GM18868 (cell line): ENCODE results near the gene SELENOP.
"Not testable (repeated sequence)": the region's sequence is repeated elsewhere in the genome, so short reads cannot be mapped to it uniquely, and the experiment has no call there.

Source experiments
- ATAC-seq: cut with Tn5 transposase; IDR thresholded peaks from one replicate; pipeline ENCODE4 v1.9.1; 2021; ENCODE audit warnings: mild to moderate bottlenecking, moderate library complexity; ENCODE audit not compliant: unreplicated experiment

SELENOP gene

GRCh38 chr5:42811591-42812446 lies at the start of gene SELENOP:
Gene SELENOP, minus strand, starts transcription at chr5:42811892. Its CDS starts 3,539 bp downstream, at chr5:42808353.
- ATAC-seq, result no peak

DNA sequence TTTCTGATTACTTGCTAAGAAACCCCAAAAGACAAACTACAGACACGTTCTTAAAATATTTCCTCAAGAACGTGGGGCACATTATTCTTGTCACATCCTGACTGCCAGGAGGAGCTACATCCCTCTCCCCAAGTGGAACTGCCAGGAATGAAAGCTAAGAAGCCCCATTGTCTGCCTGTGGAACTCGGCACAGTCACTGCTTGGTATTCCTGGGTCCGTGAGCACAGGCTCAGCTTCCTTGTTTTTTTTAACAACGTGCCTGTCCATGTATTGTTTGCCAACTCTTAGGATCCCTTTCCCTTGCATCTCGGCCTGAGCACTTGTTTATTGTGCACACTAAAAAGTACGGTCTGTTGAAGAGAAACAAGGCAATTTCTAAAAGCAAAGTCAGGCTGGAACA lies 47.0 kb upstream of the SELENOP start:
- no peak for ATAC-seq

GRCh38 chr5:42858031-42858643 lies 46.4 kb upstream of the SELENOP start:
- ATAC-seq, result no peak

DNA sequence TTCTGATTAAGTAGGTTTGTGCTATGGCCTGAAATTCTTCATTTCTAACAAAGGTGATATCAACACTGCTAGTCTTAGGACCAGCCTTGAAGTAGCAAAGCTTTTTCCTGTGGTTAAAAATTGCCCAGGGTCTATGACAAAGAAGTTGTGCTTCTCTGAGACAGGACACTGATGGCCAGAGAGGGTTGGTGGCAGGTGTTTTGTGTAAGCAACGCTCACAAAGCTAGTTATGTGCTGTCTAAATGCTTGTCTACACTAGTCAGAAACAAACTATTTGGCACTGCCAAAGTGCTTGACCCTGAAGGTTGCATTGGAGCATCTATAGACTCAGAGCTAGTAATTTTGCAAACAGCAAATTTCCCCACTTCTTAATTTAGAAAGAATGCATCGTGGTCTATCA lies 44.1 kb upstream of the SELENOP start:
- ATAC-seq, result no peak

GRCh38 chr5:42855386-42855785 lies 43.7 kb upstream of the SELENOP start:
- ATAC-seq, result no peak

GRCh38 chr5:42854795-42855194 lies 43.1 kb upstream of the SELENOP start:
- ATAC-seq, result peak; percentile 76

GRCh38 chr5:42852826-42853225 lies 41.1 kb upstream of the SELENOP start:
- ATAC-seq, result no peak

DNA sequence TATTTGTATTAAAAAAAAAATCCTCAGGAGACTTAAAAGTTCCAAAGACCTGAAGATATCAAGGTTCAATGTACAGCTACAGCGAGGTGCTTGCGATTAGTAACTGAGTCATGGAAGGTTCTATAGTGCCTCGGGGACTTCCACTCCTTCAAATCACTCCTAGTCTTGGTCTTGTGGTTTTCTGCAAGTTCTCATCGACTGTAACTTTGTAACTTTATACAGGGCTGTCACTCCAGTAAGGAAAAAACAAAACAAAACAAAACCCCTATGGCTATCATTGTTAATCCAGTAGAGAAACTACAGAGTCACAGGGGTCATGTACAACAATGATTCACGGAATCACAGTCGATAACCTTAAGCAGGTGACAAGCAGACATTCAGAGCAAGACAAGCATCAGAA lies 39.8 kb upstream of the SELENOP start:
- ATAC-seq, result no peak

GRCh38 chr5:42848545-42848944 lies 36.9 kb upstream of the SELENOP start:
- no peak for ATAC-seq

- ATAC-seq, result not testable (repeated sequence)
These were observed 32.7 kb upstream of the SELENOP start for GRCh38 chr5:42844408-42844807.

DNA sequence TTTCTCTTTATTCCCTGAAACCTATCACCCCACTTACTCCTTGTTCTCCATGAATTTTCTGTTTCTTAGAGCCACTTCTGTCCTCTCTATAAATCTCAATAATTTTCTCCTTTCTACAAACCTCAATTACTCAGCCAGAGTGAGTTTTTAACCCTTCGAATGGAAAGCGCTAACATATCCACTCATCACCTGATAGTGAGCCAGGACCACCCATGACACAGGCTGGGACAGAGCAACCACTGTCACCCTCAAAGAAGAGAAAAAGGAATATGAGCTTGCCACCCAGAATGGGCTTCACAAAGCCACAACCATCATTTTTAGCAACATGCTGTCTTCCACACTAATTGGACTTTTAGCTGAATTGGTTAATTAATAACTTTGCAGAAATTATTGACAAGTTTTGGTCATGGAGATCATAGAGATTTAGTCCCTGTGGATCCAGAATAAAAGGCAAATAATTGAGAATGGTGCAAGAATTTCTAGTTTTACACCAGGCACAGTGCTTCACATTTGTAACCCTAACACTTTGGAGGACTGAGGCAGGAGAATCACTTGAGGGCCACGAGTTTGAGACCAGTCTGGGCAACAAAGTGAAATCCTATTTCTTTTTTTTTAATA lies 32.1 kb upstream of the SELENOP start:
- no peak for ATAC-seq

GRCh38 chr5:42842921-42843641 lies 31.4 kb upstream of the SELENOP start:
- ATAC-seq, result no peak

DNA sequence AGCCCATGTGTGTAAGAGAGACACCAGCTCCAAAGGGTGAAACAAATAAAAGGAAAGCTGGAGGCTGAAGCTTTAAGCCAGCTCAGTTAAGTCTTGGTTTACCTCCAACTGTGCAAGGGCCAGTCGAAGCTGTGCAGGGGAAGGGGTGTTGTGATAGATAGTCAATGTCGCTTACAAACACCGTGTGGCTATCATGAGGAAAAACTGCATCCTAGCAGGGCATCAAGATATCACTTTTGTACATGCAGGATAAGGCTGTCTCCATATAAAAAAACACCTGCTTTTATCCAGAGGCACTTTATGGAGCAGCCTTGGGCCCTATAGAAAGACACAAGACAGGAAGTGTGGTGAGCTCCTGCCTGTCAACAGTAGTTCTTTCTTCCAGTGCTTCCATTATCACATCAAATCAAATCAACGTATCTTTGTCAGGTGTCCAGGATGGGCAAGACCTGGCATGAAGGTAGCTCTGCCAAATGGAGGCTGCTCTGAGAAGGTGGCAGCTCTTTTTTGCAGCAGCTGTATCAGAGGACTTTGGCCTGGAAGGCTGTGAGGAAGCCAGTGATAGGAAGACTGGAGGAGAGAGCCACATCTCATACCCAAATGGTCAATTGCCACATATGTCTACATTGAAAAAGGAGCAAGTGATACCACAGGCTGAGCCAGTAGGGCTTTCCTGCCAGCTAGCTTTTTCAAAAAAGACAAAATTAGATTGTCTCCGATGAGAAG lies 29.3 kb upstream of the SELENOP start:
- ATAC-seq, result no peak

DNA sequence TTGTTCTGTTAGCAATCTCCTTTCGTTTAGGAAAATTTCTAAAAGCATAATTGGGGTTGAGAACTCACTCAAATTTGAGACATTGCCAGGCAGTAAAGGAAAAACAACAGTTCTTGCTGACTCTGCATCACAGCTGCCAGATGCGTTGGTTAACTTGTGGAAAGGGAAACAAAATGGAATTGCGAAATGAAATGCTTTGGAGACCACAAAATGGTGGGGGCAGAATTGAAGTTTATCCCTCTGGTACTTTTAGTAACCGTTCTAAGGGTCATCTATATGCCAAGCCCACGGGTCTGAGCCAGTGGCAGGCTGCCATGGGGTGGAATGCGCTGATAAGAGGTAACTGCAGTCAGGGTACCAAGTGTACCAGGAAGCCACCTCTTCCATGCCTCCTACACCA lies 28.6 kb upstream of the SELENOP start:
- no peak for ATAC-seq

- no peak for ATAC-seq
These were observed 27.5 kb upstream of the SELENOP start for GRCh38 chr5:42839196-42839595.

- no peak for ATAC-seq
These were observed 25.9 kb upstream of the SELENOP start for GRCh38 chr5:42837601-42838000.

DNA sequence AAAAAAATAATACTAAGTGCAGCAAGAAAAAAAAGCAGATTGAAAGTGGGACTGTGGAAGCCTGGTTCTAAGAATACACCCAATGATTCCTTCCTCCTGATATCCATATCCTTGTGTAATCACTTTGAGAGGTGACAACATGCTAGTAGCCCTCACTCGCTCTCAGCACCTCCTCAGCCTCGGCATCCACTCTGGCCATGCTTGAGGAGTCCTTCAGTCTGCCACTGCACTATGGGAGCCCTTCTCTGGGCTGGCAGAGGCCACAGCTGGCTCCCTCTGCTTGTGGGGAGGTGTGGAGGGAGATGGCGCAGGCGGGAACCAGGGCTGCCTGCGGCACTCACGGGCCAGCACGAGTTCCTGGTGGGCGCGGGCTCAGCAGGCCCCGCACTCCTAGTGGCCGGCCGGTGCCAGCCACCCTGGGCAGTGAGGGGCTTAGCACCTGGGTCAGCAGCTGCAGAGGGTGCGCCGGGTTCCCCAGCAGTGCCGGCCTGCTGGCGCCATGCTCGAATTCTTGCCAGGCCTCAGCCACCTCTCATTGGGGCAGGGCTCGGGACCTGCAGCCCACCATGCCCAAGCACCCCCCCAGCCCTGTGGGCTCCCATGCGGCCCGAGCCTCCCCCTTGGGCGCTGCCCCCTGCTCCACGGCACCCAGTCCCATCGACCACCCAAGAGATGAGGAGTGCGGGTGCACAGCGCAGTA lies 24.5 kb upstream of the SELENOP start:
- ATAC-seq, result no peak

DNA sequence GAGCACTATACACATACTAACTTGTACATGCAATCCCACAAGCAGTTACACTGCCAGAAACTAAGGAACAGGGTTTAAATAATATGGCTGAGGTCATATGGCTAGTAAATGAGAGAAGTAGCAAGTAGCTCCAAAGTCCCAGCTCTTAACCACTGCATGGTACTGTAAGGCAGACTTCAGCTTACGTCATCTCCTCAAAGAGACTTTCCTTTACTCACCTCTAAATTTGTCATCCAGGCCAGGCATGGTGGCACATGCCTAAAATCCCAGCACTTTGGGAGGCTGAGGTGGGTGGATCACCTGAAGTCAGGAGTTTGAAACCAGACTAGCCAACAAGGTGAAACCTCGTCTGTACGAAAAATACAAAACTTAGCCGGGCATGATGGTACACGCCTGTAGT lies 20.4 kb upstream of the SELENOP start:
- ATAC-seq, result no peak

- no peak for ATAC-seq
These were observed 19.2 kb upstream of the SELENOP start for GRCh38 chr5:42830924-42831323.

DNA sequence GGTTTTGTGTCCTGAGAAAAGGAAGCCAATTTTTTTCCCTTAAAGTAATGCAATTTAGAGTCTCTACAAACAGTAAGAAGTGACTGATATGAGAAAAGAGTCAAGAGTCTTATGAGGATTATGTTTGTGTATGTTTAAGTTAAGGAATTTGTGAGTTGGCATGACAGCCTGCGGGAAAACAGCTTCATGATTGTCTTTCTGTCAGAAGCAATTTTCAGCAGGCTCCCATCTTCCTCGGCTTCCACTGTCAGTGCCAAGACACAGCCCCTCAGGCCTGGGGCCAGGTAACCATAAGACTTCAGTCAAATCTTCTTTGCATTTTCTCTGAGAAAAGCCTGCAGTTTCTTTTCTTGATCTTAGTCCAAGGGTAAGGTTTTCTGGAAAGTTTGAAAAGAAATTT lies 17.0 kb upstream of the SELENOP start:
- no peak for ATAC-seq
